NCI-H748 (cell line): ENCODE measurements around the gene STXBP1.
A peak's percentile ranks its signal among the peaks of the same experiment; 100 is the strongest.

Experiments
- DNase-seq: peaks from one replicate; lab custom pipeline; 2025; ENCODE audit not compliant: unreplicated experiment; lab: John Stamatoyannopoulos, UW

STXBP1 gene

GRCh38 chr9:127611899-127612790 is at the start of gene STXBP1:
Gene STXBP1 (plus strand): TSS chr9:127612277. CDS start chr9:127612404, 127 bp downstream.
- peak; percentile 92 for DNase-seq

- no peak for DNase-seq
Observed at GRCh38 chr9:127562279-127562796, 49.7 kb upstream of the STXBP1 start.

- no peak for DNase-seq
Observed at GRCh38 chr9:127562841-127563401, 49.2 kb upstream of the STXBP1 start.

DNA sequence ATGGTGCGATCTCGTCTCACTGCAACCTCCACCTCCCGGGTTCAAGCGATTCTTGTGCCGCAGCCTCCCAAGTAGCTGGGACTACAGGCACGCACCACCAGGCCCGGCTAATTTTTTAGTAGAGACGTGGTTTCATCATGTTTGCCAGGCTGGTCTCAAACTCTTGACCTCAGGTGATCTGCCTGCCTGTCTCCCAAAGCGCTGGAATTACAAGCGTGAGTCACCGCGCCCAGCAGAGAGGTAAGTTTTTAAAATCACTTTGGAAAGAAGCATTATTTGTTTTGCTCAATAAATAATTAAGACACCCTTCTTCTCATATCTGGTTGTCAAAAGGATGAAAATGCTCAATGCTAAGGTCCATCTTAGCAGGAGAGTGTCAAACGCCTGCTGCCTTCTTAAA is 48.5 kb upstream of the STXBP1 start:
- DNase-seq, result no peak

- DNase-seq, result peak; percentile 16
Observed at GRCh38 chr9:127565231-127565630, 46.8 kb upstream of the STXBP1 start.

DNA sequence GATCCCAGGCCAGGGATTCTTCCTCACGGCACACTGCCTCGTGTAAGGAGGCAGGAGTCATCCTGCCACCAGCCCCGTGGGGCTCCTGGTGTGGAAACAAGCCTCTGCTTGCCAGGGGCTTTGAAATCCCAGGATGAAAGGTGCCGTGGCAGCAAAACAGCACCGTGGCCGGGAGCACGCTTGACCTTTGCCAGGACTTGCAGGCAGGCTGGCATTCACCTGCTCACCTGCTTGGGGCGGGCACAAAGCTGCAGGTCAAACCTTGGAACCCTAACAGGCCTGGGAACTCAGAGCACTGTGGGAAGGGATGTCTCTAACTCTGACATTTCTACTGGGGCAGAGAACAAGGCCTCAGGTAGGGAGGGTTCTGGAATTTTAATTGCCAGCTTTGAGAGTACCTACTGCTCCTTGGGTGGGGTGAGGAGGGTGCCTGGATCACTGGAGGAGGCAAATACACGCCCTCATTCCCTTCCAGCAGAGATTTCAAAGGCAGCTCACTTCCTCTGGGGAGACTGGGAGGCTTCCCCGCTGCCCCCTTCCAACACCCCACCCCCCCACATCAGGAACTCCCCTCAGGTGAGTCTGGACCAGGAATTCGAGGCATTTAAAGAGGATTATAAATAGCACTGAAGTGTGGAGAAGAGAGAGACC is 45.6 kb upstream of the STXBP1 start:
- no peak for DNase-seq

DNA sequence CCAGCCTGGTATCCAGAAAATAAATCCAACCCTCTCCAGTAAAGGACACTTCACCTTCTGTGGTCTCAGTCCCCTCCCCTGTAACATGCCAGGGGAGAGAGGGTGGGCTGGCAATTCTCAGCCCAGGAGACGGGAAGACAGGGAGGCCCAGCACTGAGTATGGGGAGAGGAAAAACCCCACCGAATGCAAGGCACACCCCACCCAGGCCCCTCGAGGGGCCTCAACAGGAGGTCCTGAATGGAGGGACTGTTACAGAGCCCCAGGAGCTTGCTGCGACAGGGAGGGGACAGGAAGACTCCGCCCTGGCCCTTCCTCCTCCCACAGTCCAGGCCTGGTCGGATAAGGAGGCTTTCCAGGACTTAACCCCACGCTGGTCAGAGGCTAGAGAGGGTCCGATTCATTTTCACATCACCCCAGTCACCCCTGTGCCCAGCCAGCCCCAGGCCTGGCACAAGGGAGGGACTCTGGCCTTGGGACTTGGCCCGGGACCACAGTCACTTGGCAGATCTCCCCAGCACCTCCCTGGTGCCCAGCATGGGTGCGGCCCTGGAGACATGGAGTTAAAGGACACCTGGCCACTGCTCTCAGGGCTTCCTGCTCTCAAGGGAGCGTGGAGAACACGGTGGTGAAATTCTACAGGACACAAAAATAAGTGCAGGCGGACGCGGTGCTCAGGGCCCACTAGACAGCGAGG is 44.9 kb upstream of the STXBP1 start:
- peak; percentile 34 for DNase-seq

DNA sequence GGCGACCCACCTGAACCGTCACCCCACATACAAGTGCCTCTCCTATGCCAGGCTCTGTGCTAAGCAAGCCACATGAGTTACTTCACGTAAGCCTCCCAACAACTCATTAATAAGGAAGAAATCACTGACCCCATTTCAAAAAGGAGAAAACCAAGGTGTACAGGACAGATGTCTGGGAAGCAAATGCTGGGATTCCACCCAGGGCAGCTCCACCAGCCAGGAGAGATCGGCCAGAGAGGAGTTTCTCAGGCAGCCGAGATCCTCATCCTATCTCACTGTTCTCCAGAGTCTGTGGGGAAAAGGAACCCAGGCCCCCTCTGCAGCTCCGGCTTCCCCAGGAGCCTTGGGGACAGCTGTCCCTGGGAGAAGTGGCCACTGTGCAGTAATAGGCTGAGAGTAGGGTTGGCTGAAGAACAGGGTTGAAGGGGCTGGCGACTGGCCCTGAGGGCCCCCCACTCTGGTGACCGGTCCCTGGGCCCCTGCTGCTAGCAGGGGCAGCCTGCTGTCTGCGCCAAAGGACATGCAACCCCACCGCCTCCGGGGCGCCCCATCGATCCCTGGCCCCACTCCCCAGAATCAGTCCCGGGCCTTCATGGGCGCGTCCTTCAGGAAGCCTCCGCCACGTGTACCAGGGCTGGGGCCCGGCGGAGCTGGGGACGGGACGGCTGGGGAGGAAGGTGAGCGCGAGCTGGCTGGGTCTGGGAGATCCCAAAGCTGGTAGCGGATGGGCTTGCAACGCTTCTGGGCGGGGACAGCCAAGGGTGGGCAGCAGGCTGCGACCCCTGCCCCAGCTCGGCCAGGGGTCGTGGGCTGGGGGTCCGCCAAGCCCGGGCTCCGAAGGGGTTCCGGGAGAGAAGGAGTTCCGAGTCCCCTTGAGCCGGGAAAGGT is 44.1 kb upstream of the STXBP1 start:
- peak; percentile 38 for DNase-seq

DNA sequence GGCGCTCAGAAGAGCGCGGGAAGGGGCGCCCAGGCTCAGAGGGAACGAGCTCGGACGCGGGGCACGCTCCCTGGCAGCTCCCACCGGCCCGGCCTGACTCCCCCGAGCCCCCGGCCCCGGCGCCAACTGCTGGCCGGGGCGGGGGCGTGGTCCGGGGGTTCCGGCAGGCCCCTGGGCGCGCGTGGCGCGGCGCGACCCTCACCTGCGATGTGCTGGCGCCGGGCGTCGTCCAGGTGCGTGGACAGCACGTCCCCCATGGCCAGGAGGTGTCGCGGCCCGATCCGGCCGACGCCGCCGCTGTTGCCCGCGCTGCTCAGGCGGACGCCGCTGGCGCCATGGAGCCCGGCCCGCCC is 43.5 kb upstream of the STXBP1 start:
- no peak for DNase-seq

- peak; percentile 90 for DNase-seq
Observed at GRCh38 chr9:127568971-127569885, 42.8 kb upstream of the STXBP1 start.

DNA sequence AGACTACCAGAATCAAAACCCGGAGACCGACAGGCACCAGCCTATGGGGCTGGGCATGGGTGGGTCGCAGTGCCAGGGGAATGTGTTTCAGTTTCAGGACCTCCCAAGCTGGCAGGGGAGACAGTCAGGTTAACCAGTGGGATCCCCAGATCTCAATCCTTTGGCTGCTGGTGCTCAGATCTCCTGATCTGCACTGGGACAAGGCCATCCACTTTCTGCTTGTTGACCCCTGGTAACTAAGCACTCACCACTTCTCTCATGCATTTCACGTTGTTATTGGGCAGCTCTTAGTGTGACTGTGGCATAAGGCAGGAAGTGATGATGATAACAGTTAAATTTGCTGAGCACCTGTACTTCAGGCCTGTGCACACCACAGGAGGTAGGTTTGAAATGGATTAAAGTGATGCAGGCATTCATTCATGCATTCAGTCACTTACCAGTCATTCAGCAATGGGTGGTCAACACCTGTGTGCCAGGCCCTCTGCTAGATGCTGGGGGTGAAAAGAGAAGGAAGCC is 42.1 kb upstream of the STXBP1 start:
- peak; percentile 87 for DNase-seq

DNA sequence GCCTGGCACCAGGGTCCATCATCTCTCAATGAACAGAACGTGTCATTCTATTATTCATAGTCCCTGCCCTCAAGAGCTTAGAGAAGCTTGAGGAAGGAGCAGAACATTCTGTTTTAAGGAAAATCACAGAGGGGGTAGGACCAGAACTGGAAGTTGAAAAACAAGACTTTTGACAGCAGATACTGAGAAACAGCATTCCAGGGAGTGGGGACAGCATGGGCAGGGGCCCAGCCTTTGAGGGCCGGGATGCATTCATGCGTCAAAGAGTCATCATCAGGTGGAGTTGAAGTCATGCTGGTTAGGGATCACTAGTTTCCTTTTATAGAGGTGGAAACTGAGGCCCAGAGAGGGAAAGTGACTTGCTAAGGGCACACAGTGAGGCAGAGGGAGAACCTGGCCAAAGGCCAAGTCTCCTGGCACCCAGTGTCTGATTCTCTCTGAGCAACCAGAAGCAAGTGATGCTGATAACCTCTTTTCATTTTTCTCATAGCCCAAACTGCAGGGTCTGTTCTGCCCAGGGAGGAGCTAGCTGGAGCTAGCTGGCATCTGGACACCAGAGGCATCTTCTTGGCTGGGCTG is 41.5 kb upstream of the STXBP1 start:
- DNase-seq, result no peak

DNA sequence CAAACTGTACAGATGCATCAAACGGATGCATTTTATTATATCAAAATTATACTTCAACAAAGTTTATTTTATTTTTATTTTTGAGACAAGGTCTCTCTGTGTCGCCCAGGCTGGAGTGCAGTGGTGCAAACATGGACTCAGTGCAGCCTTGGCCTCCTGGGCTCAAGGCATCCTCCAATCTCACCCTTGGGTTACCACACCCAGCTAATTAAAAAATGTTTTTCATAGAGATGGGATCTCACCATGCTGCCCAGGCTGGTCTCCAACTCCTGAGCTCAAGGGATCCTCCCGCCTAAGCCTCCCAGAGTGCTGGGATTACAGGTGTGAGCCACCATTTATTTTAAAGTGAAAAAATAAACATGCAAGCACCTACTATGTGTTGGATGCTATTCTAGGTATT is 40.1 kb upstream of the STXBP1 start:
- peak; percentile 17 for DNase-seq

- DNase-seq, result peak; percentile 57
Observed at GRCh38 chr9:127572961-127573721, 38.9 kb upstream of the STXBP1 start.

- DNase-seq, result peak; percentile 99
Observed at GRCh38 chr9:127574072-127574993, 37.7 kb upstream of the STXBP1 start.

DNA sequence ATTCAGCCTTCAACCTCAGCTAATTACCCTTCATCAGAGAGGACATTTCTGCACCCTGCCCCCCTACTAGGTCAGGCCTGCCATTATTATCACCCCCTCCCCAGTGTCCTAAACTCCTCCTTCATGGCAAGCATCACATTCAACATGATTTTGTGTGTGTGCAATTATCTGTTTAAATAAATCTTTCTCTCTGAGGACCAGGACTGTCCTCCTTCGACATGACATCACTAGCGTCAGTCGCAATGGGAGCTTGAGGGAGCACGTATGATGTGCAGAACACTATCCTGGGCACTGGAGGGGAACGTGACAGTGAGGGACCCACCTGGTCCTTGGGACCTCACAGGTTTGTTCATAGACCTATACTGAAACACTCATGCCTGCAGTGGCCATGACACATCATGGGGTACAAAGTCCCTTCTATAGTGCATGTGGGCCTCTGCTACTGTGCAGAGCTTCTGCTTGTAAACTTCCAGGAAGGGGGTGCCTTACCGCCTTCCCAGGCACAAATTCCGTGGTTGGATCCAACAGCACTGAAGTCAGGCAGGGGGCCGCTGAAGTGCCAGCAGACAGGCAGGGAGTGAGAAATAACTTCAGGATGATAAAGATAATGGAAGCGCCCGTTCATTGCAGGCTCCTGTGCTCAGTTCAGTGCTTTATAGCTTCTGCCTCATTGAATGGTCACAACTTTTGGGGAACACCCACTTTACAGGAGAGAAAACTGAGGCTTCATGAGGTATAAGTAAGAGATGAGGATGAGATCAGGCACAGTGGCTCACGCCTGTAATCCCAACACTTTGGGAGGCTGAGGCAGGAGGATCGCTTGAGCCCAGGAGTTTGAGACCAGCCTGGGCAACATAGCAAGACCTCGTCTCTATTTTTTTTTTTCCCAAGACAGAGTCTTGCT is 36.0 kb upstream of the STXBP1 start:
- peak; percentile 40 for DNase-seq
